HepG2 (cell line): ENCODE results near the gene EFHD2.

Experiments
- BCL3 ChIP-seq: sonication (generic); formaldehyde crosslinking; IDR thresholded peaks from 2 replicates; pipeline ENCODE4 v1.5.1; 2020; ENCODE audit warnings: mild to moderate bottlenecking, missing genetic modification reagents, moderate library complexity
- ELF4 ChIP-seq: sonication (generic); formaldehyde crosslinking; IDR thresholded peaks from 2 replicates; pipeline ENCODE4 v1.5.0; 2020; ENCODE audit warnings: missing genetic modification reagents, mild to moderate bottlenecking, moderate library complexity, borderline replicate concordance
- EP300 ChIP-seq, 3 experiments: sonication (generic) in 1 of 3; formaldehyde crosslinking in 1 of 3; IDR thresholded peaks; 2 replicates each; pipeline versions ENCODE4 v1.5.1 to v1.6.1; 2011 to 2020; ENCODE audit warnings: low read depth in 2 of 3, low read length in 2 of 3, borderline replicate concordance in 1 of 3, improper control_type of control experiment in 1 of 3, mild to moderate bottlenecking in 1 of 3, missing genetic modification reagents in 1 of 3, moderate library complexity in 1 of 3
- RFX1 ChIP-seq: fragments of 450-650 bp; IDR thresholded peaks from 2 replicates; pipeline ENCODE4 v1.6.1; 2017
- STAT5B ChIP-seq: sonication (generic); formaldehyde crosslinking; IDR thresholded peaks from 2 replicates; pipeline ENCODE4 v1.4.0; 2020; ENCODE audit warnings: missing genetic modification reagents
- TCF7L2 ChIP-seq: IDR thresholded peaks from 2 replicates; pipeline ENCODE4 v1.6.1; 2011; ENCODE audit warnings: mild to moderate bottlenecking, low read depth, low read length, moderate library complexity
- THYN1 ChIP-seq: sonication (generic); formaldehyde crosslinking; IDR thresholded peaks from 2 replicates; pipeline ENCODE4 v1.8.1; 2023; ENCODE audit warnings: low read depth, mild to moderate bottlenecking, moderate library complexity, missing genetic modification reagents, borderline replicate concordance
- ZNF232 ChIP-seq: sonication (generic); formaldehyde crosslinking; IDR thresholded peaks from 2 replicates; pipeline ENCODE4 v1.4.0; 2020; ENCODE audit warnings: missing genetic modification reagents, borderline replicate concordance
- ZNF234 ChIP-seq: sonication (generic); formaldehyde crosslinking; conservative IDR thresholded peaks from 2 replicates; pipeline ENCODE4 v1.5.1; 2020; ENCODE audit warnings: mild to moderate bottlenecking, missing genetic modification reagents
- TF ChIP-seq, protein P1 (sequence below): sonication (generic); formaldehyde crosslinking; IDR thresholded peaks from 2 replicates; pipeline ENCODE4 v1.5.0; 2020; ENCODE audit warnings: mild to moderate bottlenecking, missing genetic modification reagents, moderate library complexity
- TF ChIP-seq, protein P2 (sequence below): sonication (generic); formaldehyde crosslinking; IDR thresholded peaks from 2 replicates; pipeline ENCODE4 v1.4.0; 2020; ENCODE audit warnings: low read depth, mild to moderate bottlenecking, missing genetic modification reagents
- TF ChIP-seq, protein P3 (sequence below): sonication (generic); formaldehyde crosslinking; IDR thresholded peaks from 2 replicates; pipeline ENCODE4 v1.5.0; 2020; ENCODE audit warnings: missing genetic modification reagents

DNA sequence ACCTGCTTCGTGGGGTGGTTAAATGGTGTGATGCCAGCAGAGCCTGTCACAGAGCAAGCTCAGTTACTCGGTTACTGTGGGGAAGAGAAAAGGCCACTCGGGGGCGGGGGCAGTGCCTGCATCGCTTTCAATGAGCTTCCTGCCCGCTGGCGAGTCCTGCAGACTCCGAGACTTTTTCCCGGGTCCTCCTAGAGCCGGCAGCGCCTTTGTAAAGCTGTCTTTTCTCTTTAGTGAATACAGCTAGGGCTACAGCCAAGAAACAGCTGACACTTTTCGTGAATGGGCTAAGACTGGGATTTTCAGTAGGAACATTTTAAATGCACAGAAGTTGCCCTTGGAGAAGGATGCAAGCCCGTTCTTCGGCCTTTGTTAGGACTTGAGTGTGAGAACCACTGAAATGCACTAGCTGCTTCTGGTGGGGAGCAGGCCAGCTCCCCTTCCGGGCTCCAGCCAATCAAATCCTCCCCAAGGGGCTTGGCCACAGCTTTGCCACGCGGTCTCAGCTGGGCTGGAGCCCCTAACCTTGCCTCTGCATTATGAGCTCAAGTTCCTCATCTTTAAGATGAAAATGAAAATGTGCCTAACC lies 23.4 kb upstream of the EFHD2 start:
- TF ChIP-seq STAT5B (CRISPR knock-in tag): no peak
- TF ChIP-seq THYN1 (CRISPR knock-in tag): no peak
- TF ChIP-seq, protein P1, sequence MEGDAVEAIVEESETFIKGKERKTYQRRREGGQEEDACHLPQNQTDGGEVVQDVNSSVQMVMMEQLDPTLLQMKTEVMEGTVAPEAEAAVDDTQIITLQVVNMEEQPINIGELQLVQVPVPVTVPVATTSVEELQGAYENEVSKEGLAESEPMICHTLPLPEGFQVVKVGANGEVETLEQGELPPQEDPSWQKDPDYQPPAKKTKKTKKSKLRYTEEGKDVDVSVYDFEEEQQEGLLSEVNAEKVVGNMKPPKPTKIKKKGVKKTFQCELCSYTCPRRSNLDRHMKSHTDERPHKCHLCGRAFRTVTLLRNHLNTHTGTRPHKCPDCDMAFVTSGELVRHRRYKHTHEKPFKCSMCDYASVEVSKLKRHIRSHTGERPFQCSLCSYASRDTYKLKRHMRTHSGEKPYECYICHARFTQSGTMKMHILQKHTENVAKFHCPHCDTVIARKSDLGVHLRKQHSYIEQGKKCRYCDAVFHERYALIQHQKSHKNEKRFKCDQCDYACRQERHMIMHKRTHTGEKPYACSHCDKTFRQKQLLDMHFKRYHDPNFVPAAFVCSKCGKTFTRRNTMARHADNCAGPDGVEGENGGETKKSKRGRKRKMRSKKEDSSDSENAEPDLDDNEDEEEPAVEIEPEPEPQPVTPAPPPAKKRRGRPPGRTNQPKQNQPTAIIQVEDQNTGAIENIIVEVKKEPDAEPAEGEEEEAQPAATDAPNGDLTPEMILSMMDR (CRISPR knock-in tag): no peak
- no peak for TF ChIP-seq ZNF234 (CRISPR knock-in tag)
- no peak for TF ChIP-seq ZNF232 (CRISPR knock-in tag)
- TF ChIP-seq EP300 (IDR thresholded peaks at IDR 0.05; ENCODE audit: low read depth in 2 of 2, low read length in 2 of 2): no peak
- no peak for TF ChIP-seq EP300 (CRISPR knock-in tag; IDR thresholded peaks at IDR 0.05; ENCODE audit: borderline replicate concordance)
- no peak for TF ChIP-seq BCL3 (CRISPR knock-in tag)
- TF ChIP-seq, protein P2, sequence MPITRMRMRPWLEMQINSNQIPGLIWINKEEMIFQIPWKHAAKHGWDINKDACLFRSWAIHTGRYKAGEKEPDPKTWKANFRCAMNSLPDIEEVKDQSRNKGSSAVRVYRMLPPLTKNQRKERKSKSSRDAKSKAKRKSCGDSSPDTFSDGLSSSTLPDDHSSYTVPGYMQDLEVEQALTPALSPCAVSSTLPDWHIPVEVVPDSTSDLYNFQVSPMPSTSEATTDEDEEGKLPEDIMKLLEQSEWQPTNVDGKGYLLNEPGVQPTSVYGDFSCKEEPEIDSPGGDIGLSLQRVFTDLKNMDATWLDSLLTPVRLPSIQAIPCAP (CRISPR knock-in tag): no peak
- TF ChIP-seq TCF7L2: no peak
- TF ChIP-seq, protein P3, sequence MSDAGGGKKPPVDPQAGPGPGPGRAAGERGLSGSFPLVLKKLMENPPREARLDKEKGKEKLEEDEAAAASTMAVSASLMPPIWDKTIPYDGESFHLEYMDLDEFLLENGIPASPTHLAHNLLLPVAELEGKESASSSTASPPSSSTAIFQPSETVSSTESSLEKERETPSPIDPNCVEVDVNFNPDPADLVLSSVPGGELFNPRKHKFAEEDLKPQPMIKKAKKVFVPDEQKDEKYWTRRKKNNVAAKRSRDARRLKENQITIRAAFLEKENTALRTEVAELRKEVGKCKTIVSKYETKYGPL (CRISPR knock-in tag): no peak
- no peak for TF ChIP-seq RFX1
- no peak for TF ChIP-seq ELF4 (CRISPR knock-in tag)
